ENCODE results near the gene STK33.

- no peak for TF ChIP-seq CTCF (IDR thresholded peaks at IDR 0.05)
- no peak for TF ChIP-seq POLR2A (IDR thresholded peaks at IDR 0.05)
These were observed 18.5 kb upstream of the STK33 start for GRCh38 chr11:8612522-8612921.
